Measurements from ENCODE around the gene TJAP1. TPM values are rescaled to one million over a fixed set of nuclear protein-coding genes. Genes with fewer than 3 reads are reported as not detected.

TJAP1 gene
- 12.6 and 15.6 TPM in 2 replicates for total RNA-seq

DNA sequence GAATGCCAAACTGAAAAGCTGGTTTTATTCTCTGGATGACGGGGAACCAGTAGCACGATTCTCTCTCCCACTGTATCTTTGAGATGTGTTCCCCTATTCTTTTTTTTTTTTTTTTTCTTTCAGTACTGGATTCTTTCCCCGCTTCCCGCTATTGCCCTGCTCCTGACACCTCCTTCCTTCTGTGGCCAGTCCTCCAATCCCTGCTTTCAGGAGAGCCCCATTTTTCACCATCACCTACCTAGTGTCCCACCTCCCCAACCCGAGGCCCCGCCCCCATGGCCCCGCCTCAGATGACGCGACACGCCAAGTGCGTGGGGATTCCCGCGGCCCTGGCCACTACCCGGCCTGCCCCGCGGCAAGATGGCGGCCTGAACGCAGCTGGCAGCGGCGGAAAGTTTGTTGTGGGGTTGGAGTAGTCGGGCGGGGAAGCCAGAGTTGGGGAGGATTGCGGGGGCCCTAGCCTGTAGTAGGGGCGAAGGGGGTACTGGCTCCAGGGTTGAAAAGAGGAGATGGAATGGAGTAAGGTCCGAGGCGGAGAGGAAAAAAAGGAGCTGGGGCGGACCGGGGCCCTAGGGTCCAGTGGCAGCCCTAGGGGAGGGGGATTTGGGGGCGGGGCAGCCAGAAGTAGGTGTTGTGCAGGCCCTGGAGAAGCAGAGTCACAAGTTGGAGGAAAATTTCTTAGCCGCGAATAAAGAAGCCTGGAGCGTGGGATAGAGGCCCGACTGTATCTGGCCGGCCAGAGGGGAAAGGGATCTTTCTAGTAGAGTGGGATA is at the start of gene TJAP1:
TSS of gene TJAP1 (plus strand) at position 336 of the 773 bp plus-strand sequence. CDS start 21,432 bp downstream, outside the sequence.

DNA sequence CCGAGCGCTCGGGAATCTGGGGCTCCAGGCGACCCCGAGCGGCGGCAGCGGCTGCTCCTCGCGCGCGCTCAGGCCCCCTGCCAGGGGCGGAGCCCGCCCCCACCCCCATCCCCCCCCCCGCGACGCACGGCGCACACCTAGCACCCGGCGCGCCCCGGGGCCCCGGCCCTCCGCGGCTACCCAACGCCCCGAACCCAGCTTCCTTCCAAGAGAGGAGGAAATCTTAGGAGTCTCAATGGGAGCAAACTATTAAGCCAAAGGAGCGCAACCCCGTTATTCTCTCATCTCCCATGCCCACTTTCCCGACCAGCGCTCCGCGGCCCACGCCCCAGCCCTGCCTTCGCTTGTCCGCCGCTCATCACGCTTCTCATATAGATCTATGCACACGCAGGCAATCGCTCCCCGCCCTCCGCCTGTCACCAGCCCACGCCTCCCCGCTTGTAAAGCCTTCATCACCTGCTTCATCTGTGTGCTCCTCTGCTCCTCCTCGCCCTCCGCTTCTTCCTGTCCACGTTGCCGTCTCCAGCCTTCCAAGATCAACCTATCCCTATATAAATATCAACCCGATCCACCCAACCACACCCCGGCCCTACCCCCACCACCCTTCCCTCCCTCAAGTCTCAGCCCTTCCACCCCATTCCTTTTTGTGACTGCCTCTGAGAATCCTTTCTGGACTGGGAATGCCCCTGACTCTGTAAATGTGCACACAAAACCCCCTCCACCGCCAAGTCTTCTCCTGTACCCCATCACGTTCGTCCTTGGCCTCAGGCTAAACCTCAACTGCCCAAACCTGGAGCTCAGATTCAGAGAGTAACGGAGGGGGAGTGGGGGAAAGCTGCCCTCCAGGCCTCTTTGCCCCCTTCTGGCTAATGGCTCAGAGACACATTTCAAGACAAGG is 21.6 kb upstream of the TJAP1 start, which contains the start of gene DLK2:
TSS of gene DLK2 (minus strand) at position 18 of the 898 bp plus-strand sequence. CDS start 723 bp downstream, outside the sequence.

DNA sequence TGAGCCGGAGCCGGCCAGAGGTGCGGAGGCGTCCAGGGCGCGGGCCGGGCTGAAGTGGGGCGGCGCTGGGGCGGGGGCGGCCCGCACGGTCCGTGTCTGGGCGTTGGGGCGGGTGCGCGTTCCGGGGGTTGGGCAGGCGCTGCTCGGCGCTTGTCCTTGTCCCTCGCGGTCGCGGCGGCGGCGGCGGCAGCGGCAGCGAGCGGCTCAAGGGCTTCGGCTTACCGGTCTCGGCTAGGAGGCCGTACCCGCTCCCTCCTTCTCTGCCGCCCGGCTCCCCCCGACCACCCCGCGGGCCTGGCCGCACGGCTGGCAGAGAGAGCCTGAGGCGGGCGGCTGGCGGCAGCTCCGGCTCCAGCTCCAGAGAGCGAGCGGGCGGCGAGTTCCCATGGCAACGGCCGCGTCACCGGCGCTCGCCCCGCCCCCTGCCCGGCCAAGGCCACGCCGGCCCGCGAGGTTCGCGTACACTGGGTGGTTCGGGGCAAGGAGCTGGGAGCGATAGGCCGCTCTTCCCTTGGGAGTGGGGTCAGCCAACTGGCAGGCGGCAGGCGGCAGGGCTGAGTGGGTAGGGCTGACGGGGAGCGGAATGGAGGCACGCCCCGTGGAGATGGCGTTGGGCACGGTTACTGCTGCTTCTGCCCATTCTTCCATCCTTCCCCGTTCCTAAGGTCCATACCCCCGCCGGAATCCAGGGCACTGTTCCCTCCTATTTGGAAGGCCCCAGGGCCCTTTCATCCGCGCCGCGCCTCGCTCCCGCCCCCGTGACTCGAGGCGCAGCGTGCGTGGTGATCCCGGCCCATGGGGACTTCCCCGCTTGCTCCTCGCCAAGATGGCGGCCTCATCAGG is 32.8 kb downstream of the TJAP1 start, which contains the start of gene LRRC73:
TSS of gene LRRC73 (minus strand) at position 363 of the 843 bp plus-strand sequence. CDS start 561 bp downstream, outside the sequence.

GRCh38 chr6:43516697-43517504 is 39.5 kb downstream of the TJAP1 start, which contains the start of the genes POLR1C and YIPF3:
Gene POLR1C, plus strand, starts transcription at chr6:43517089. Its CDS starts 21 bp downstream, at chr6:43517110.
Gene YIPF3, minus strand, starts transcription at chr6:43516926. Its CDS starts 119 bp downstream, at chr6:43516807.

Small RNAs within 50 kb of the gene (small RNA-seq; reads per million reads assigned to genes)
- not detected for gene MIR6780B
- gene RF00426, result not detected
- not detected for gene RNU6-1113P

Other genes starting within 250 kb of the TJAP1 start
- gene DNPH1, start 248.1 kb upstream of the TJAP1 start, total RNA-seq, result 30.5 and 51.6 TPM in 2 replicates
- under 0.01 and 0.14 TPM in 2 replicates for gene TTBK1, start 234.1 kb upstream of the TJAP1 start, total RNA-seq
- not detected in 2 replicates for gene SLC22A7, start 179.3 kb upstream of the TJAP1 start, total RNA-seq
- not detected in 2 replicates for gene CRIP3, start 168.7 kb upstream of the TJAP1 start, total RNA-seq
- 12.1 and 13.8 TPM in 2 replicates for gene ZNF318, start 107.9 kb upstream of the TJAP1 start, total RNA-seq
- 21.7 and 22.8 TPM in 2 replicates for gene ABCC10, start 50.0 kb upstream of the TJAP1 start, total RNA-seq
- gene DLK2, start 22.0 kb upstream of the TJAP1 start, total RNA-seq, result 0.22 and 0.27 TPM in 2 replicates
- gene LRRC73, start 32.8 kb downstream of the TJAP1 start, total RNA-seq, result 0.27 TPM in 1 of 2 replicates, not detected in the other
- 76.7 and 83.6 TPM in 2 replicates for gene YIPF3, start 39.4 kb downstream of the TJAP1 start, total RNA-seq
- gene POLR1C, start 39.5 kb downstream of the TJAP1 start, total RNA-seq, result 40.2 and 41.1 TPM in 2 replicates
- 55.5 and 56.4 TPM in 2 replicates for gene XPO5, start 98.5 kb downstream of the TJAP1 start, total RNA-seq
- 41.5 and 42.6 TPM in 2 replicates for gene POLH, start 98.6 kb downstream of the TJAP1 start, total RNA-seq
- gene GTPBP2, start 151.7 kb downstream of the TJAP1 start, total RNA-seq, result 45.5 and 49.5 TPM in 2 replicates
- gene MAD2L1BP, start 158.3 kb downstream of the TJAP1 start, total RNA-seq, result 30.9 and 37.6 TPM in 2 replicates
- gene RSPH9, start 167.5 kb downstream of the TJAP1 start, total RNA-seq, result 0.14 and 0.27 TPM in 2 replicates
- gene MRPS18A, start 210.2 kb downstream of the TJAP1 start, total RNA-seq, result 34.0 and 36.7 TPM in 2 replicates